Measurements from ENCODE around the gene PRDM16.

The PRDM16 gene

GRCh38 chr1:3441880-3442279, 372.9 kb downstream of the PRDM16 start:
- H3K9me3 ChIP-seq (ENCODE audit: control insufficient read depth, insufficient read depth, low read depth, low read length) = no peaks in the 10 kb centered on the region
- TF ChIP-seq ZNF350 (tag by site-specific recombination; IDR thresholded peaks at IDR 0.05) (no peak), ZBTB44 (tag by site-specific recombination; IDR thresholded peaks at IDR 0.05) (no peak), MZF1 (tag by site-specific recombination; IDR thresholded peaks at IDR 0.05; ENCODE audit: borderline replicate concordance) (no peak), ZNF513 (tag by site-specific recombination; IDR thresholded peaks at IDR 0.05) (no peak), ZNF626 (tag by site-specific recombination; IDR thresholded peaks at IDR 0.05) (no peak), ZNF792 (tag by site-specific recombination; IDR thresholded peaks at IDR 0.05) (no peak), SP2 (tag by site-specific recombination; IDR thresholded peaks at IDR 0.05) (no peak), ZNF785 (tag by site-specific recombination; IDR thresholded peaks at IDR 0.05) (no peak), ZNF747 (tag by site-specific recombination; IDR thresholded peaks at IDR 0.05) (no peak), TSHZ1 (tag by site-specific recombination; IDR thresholded peaks at IDR 0.05; ENCODE audit: borderline replicate concordance) (no peak), ZNF121 (tag by site-specific recombination; IDR thresholded peaks at IDR 0.05) (no peak), ZNF529 (tag by site-specific recombination; IDR thresholded peaks at IDR 0.05; ENCODE audit: insufficient replicate concordance) (no peak)
- no peak overlapping the region for H3K4me3 ChIP-seq (ENCODE audit: low read depth, low read length)
- no peaks in the 10 kb centered on the region for H3K4me1 ChIP-seq (ENCODE audit: control insufficient read depth, insufficient read depth, low read length)
- CTCF ChIA-PET = interaction anchor here (0.5 to 3.2 kb wide), 4 partner anchors 11 to 179 kb away, joined by 3 to 19 read pairs (median 4); no protein-coding TSS in a partner anchor
- H3K36me3 ChIP-seq (ENCODE audit: control insufficient read depth in 2 of 2, insufficient read depth in 1 of 2, low read length in 2 of 2) = no peaks in the 10 kb centered on the region
- POLR2A ChIA-PET = no interaction called here
- H3K27ac ChIP-seq (ENCODE audit: extremely low read depth, low read depth, low read length) = no peak overlapping the region

- POLR2A ChIA-PET = no interaction called here
- no peaks in the 10 kb centered on the region for H3K36me3 ChIP-seq (ENCODE audit: control insufficient read depth in 2 of 2, insufficient read depth in 1 of 2, low read length in 2 of 2)
- CTCF ChIA-PET = interaction anchor here (1.1 to 3.2 kb wide), 2 partner anchors 11 to 178 kb away, joined by 4 to 19 read pairs; no protein-coding TSS in a partner anchor
- H3K27ac ChIP-seq (ENCODE audit: extremely low read depth, low read depth, low read length) = no peak overlapping the region
- no peaks in the 10 kb centered on the region for H3K9me3 ChIP-seq (ENCODE audit: control insufficient read depth, insufficient read depth, low read depth, low read length)
- no peaks in the 10 kb centered on the region for H3K4me1 ChIP-seq (ENCODE audit: control insufficient read depth, insufficient read depth, low read length)
- no peak overlapping the region for H3K4me3 ChIP-seq (ENCODE audit: low read depth, low read length)
- no peak for TF ChIP-seq ZNF121 (tag by site-specific recombination; IDR thresholded peaks at IDR 0.05)
- TF ChIP-seq ZBTB21 (tag by site-specific recombination; IDR thresholded peaks at IDR 0.05) = no peak
- no peak for TF ChIP-seq ZNF157 (tag by site-specific recombination; IDR thresholded peaks at IDR 0.05)
- TF ChIP-seq ZNF792 (tag by site-specific recombination; IDR thresholded peaks at IDR 0.05) = no peak
- TF ChIP-seq PBX3 (CRISPR knock-in tag; IDR thresholded peaks at IDR 0.05) = no peak
- TF ChIP-seq ZFHX2 (tag by site-specific recombination; conservative IDR thresholded peaks at IDR 0.05) = no peak
- TF ChIP-seq KLF1 (tag by site-specific recombination; IDR thresholded peaks at IDR 0.05) = no peak
- no peak for TF ChIP-seq BCL11B (tag by site-specific recombination; IDR thresholded peaks at IDR 0.05; ENCODE audit: low read depth)
- no peak for TF ChIP-seq ZNF423 (tag by site-specific recombination; IDR thresholded peaks at IDR 0.05)
- TF ChIP-seq ZNF19 (tag by site-specific recombination; IDR thresholded peaks at IDR 0.05; ENCODE audit: low read depth) = no peak
- no peak for TF ChIP-seq ZNF558 (tag by site-specific recombination; IDR thresholded peaks at IDR 0.05)
- TF ChIP-seq OVOL3 (tag by site-specific recombination; IDR thresholded peaks at IDR 0.05) = no peak
- no peak for TF ChIP-seq RBAK (tag by site-specific recombination; IDR thresholded peaks at IDR 0.05)
- no peak for TF ChIP-seq ZNF221 (tag by site-specific recombination; IDR thresholded peaks at IDR 0.05; ENCODE audit: borderline replicate concordance)
- TF ChIP-seq ZBTB7A (tag by site-specific recombination; IDR thresholded peaks at IDR 0.05; ENCODE audit: low read depth) = no peak
- no peak for TF ChIP-seq PRDM4 (tag by site-specific recombination; IDR thresholded peaks at IDR 0.05)
- no peak for TF ChIP-seq ZNF202 (tag by site-specific recombination; IDR thresholded peaks at IDR 0.05; ENCODE audit: borderline replicate concordance)
Observed at GRCh38 chr1:3442331-3442730, 373.3 kb downstream of the PRDM16 start.
